Mucosa of gallbladder (tissue), 1 donor: ENCODE measurements around the gene RTN4R. TPM values are rescaled to one million over a fixed set of nuclear protein-coding genes. Genes with fewer than 3 reads are reported as not detected.

Experiments
- DNase-seq: peaks from one replicate; pipeline ENCODE4 v3.0.0-alpha.2; 2020; ENCODE audit warnings: low spot score
- total RNA-seq: library from RNA; stranded (reverse); gene quantifications from one replicate; pipeline ENCODE4 v1.2.1, GENCODE V29; 2021
- donor health status: DM: no; HTN: no; CAD: no.

The RTN4R gene
- total RNA-seq, 1 donor from 2014 or later, result 2.0 TPM

DNA sequence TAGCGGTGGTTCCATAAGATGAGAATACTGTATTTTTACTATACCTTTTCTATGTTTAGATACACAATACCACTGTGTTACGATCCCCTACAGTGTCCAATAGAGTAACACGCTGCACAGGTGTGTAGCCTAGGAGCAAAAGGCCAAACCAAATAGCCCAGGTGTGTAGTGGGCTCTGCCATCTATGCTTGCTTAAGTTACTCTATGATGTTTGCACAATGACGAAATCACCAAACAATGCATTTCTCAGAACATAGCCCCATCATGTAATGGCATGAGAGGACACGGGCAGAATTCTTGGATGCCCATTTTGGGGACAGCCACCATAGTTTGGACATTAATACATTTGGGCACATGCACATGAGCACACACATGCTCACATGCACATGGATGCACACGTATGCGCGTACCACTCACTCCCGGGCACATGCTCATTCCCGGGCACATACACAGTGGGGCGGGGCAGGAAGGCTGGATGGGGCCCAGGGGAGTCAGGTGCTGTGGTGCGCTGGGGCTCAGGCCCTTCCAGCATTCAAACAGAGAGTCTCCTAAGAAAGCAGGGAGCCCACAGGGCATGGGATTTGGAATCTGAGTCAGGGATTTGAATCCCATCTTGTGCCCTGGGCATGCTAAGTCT lies 51.1 kb downstream of the RTN4R start:
- no peak for DNase-seq

DNA sequence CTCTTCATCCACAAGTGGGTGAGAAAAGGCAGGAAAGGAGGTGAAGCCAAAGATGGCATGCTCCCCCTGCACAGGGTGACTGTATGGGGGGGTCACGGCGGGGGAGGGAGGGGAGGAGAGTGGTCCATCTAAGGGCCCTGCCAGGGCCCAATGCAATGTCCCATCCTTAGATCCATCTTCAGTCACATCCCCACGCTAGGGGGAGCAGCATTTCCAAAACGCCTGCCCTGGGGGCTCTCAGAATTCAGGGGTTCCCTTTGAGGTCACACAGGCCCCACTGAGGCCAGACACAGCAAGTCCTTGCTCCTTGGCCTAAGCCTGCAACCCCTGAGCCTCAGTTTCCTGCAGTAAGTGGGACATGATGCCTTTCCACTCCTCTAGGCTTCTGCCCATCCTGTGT lies 52.4 kb downstream of the RTN4R start:
- no peak for DNase-seq

DNA sequence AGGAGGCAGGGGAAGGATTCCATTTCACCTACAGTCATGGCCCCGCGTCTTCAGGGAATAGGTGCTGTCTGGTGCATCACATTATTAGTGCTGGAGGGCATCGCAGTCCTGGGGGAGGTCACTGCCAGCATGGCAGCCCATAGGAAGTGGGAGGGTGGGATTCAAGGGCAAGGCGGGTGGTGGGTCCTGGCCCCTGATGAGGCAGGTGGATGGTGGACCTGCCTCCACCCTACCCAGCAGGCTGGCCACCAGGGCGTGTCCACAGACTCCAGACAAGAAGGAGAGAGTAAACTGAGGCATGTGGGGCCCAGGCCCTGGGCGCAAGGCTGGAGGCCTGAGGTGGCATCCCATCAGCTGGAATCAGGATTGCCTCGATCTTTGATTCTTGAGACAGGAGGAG lies 53.3 kb downstream of the RTN4R start:
- DNase-seq, result no peak

DNA sequence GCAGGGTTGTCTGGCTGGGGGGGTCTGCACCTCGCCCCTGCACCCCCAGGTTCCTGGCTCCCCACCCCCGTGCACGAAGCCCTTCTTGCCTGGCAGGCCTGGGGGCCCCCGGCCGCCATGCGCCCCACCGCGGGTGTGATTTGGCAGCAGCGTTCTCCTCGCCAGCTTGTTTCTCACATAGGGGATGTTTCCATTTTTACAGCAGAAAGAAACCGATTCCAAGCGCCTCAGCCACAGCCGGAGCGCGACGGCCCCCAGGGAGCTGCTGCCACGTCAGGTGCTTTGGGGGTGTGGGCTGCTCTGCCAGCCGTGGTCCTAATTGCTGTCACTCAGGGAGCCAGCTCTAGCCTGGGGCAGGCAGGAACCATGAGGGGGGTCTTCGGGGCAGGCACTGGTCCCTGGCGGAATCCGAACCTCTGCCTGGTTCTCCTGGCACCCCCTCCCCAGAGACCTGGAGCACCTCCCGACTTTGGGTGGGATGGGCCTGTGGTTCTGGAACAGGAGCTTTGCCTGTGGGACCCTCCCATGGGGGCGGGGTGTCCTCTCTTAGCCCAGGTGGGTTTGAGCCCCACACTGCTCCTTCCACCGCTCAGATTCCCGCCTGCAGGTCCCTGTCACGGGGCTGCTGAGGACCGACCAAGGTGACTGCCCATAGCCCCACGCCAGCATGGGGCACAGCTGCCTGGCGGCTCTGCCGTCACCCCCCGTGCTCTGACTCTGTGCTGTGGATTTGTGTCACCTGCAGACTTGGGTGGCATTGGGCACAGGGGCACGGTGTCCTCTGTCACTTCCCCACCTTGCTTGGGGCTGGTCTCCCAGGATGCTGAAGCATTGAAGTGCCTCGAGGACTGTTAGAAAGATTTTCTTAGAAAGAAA lies 54.0 kb downstream of the RTN4R start:
- DNase-seq, result no peak

DNA sequence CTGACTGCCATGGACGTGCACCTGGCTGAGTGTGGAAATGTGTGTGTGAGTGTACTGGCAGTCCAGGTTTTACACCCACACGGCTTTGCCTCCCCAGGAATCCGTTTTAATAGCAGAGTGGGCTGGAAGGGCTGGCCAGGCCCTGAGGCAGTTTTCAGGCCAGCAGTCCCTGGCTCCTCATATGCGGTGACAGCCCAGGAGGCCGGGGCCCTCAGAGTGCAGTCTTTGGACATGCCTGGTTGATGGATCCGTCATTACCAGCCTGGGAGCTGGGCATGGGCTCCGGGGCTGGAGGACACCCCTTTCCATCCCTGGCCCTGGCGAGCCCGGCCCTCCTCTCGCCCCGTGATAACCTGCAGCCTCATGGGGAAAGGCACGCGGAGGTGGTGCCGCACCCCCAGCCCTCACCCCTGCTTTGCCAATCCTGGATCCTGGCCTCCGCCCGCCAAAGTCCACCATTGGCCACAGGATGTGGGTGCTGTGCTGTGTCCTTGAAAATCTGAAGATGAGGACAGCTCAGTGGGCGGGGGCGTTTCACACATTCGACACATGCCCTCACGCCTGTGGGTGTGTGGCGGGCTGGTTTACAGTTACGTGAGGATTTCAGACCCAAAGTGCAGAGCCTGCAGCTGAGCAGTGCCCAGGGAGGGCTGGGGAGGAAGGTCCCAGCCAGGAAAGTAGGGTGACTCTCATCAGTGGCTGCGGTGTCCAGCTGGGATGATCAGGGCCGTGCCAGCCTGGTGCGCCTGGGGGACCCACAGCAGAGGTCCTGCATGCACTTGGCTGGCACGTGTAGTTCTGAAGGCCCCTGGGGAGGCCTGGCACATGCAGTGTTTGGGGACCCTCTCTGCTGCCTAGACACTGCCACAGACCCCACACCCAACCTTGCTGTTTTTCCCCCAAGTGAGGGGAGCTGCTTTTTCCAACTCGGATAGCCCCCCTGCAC lies 55.1 kb downstream of the RTN4R start:
- no peak for DNase-seq

DNA sequence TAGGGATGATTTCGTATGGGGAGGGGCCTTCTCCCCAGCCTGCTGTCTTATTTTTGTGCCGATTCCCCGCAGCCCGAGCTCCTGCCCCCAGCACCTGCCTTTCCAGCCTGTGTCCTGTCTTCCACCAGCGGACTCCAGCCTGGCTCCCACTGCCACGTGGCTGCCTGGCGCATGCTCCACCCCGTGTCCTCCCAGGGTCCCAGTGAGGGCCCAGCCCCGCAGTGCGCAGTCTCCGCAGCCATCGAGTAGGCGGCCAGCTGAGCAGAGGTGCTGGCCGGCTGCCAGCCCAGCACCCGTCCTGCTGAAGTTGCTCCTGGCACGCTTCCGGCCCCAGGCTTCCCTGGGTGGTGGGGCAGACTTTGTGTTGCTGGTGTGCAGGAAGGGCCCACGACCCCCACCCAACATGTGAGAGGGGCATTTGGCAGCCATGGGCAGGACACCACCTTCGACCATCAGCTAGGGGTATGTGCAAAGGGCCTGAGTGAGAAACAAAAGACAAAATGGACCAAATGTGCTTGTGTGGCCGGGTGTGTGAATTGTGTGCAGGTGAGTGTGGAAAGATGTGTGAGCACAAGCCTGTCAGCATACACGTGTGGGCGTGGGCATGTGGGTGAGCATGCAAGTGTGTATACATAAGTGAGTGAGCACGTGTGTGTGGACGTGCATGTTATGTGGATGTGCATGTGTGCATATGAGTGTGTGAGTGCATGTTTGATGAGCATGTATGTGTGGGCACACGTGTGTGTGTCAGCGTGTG lies 55.9 kb downstream of the RTN4R start:
- peak; percentile 37 for DNase-seq

- no peak for DNase-seq
These were observed 56.6 kb downstream of the RTN4R start for GRCh38 chr22:20211409-20211996.

DNA sequence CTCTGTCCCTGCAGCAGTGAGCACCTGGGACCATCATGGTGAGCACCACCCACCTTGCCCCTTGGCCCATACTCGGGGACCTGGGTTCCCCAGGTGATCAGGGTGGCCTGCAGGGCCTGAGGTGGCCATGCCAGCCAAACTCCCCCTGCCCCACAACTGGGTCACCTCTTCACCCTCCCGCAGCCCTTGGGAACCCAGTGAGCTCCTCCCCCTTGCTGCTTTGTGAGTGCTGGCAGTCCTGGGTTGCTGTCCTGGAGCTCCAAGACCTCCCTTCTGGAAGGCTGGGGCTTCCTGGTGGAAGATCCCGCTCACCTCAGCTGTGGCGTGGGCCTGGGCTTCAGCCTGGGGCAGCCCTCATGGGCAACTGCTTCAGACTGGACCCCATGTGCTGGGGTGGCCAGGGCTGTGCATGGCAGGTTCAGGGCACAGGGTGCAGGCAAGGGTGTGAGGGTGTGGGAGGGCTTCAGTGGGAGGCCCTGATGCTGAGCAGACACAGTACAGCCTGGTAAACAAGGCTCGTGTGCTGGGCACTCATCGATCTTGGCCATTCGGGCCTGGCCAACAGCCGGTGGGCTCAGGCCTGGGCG lies 57.6 kb downstream of the RTN4R start:
- DNase-seq, result no peak

GRCh38 chr22:20209761-20210250 lies 58.3 kb downstream of the RTN4R start:
- DNase-seq, result no peak

GRCh38 chr22:20208713-20209310 lies 59.3 kb downstream of the RTN4R start:
- no peak for DNase-seq

- no peak for DNase-seq
These were observed 60.7 kb downstream of the RTN4R start for GRCh38 chr22:20207277-20208025.

DNA sequence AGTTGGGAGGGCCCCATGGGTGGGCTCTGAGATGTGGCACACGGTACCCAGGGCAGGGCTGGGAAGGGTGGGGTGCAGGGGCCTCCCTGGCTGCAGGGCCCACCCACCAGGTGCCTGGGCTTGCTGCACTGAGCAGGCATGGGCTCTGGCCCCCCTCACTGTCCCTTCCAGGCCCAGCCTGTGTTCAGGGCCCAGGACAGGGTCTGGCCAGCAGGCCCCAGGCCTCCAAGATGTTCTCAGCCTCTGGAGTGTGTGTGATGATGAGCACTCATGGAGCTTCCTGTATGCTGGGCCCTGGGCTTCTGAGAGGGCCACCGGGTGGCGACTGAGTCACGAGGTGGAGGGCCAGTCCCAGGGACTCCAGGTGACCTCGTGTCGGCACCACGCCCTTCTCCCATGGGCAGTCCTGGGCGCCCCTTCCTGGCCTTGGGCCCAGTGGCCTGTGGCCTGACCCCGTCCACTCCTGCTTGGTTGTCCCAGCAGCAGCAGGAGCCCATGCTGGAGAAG lies 61.4 kb downstream of the RTN4R start:
- no peak for DNase-seq

- DNase-seq, result peak; percentile 62
These were observed 62.0 kb downstream of the RTN4R start for GRCh38 chr22:20205964-20206708.

- DNase-seq, result no peak
These were observed 62.6 kb downstream of the RTN4R start for GRCh38 chr22:20205464-20205963.

DNA sequence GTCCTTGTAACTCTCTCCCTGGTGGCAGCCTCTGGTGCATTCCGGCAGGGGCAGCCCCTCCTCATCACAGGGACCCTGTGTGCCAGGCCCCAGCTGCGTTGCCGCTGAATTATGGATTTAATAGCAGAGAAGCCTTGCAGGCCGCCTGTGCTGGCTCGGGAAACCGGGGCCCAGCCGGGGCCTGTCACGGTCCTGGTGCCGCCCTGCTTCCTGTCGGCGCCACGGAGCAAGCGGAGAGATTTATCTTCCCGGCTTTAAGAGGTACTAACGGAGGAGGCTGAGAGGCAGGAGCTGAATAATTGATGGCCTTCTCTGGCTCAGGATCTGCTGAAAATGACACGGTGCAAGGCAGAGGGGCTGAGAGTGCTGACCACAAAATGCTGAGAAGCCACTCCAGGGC lies 63.3 kb downstream of the RTN4R start:
- no peak for DNase-seq

DNA sequence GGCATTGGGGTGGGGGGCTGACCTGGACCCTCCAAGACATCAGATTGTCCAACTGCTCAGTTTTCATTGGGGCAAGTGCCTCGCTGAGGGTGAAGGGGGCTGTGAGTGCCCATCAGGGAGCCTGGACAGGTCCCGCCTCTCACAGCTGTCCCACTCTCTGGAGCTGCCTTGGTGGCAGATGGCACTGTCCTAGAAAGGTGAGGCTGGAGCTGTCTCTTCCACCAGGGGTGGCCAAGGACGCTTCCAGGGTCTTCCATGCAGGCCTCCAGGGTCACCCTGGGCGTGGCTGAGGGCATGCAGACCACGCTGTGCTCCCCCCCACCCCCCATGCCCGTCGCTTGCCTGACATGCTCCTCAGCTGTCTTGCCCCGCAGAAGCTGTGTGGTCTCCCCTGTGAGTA lies 63.8 kb downstream of the RTN4R start:
- DNase-seq, result no peak

GRCh38 chr22:20203552-20204201 lies 64.4 kb downstream of the RTN4R start:
- peak; percentile 82 for DNase-seq

GRCh38 chr22:20203142-20203551 lies 65.0 kb downstream of the RTN4R start:
- DNase-seq, result peak; percentile 14
